GM12878 (cell line): ENCODE measurements around the gene MRNIP.

Experiments
- ATF7 ChIP-seq: fragments of 450-650 bp; IDR thresholded peaks from 2 replicates; pipeline ENCODE4 v1.6.1; 2016; ENCODE audit warnings: low read depth, mild to moderate bottlenecking
- EP300 ChIP-seq, 2 experiments: fragments of 150-350 bp in 1 of 2; IDR thresholded peaks; 2 replicates each; pipeline ENCODE4 v1.6.1; 2011 to 2012; ENCODE audit warnings: low read depth in 2 of 2, low read length in 2 of 2, borderline replicate concordance in 1 of 2, improper control_type of control experiment in 1 of 2, inconsistent platforms in 1 of 2; ENCODE audit not compliant: control insufficient read depth in 1 of 2
- EZH2 ChIP-seq: IDR thresholded peaks from 2 replicates; pipeline ENCODE4 v1.6.1; 2012; ENCODE audit warnings: low read depth, mild to moderate bottlenecking, control low read depth, inconsistent platforms, low read length, borderline replicate concordance; ENCODE audit not compliant: control insufficient read depth
- GABPA ChIP-seq: IDR thresholded peaks from 2 replicates; pipeline ENCODE4 v1.6.1; 2014; ENCODE audit warnings: antibody characterized with exemption, low read depth, mild to moderate bottlenecking, inconsistent platforms
- HCFC1 ChIP-seq: fragments of 150-350 bp; IDR thresholded peaks from 2 replicates; pipeline ENCODE4 v1.6.1; 2014; ENCODE audit warnings: low read length
- IKZF2 ChIP-seq, 2 experiments: fragments of 450-650 bp; IDR thresholded peaks; 2 replicates each; pipeline ENCODE4 v1.6.1; 2017; ENCODE audit warnings: mild to moderate bottlenecking in 2 of 2, moderate library complexity in 2 of 2
- NR2C2 ChIP-seq: IDR thresholded peaks from 2 replicates; pipeline ENCODE4 v1.6.1; 2011; ENCODE audit warnings: borderline replicate concordance, low read depth; ENCODE audit not compliant: control insufficient read depth, insufficient read length
- POLR2AphosphoS5 ChIP-seq: IDR thresholded peaks from 2 replicates; pipeline ENCODE4 v1.6.1; 2011; ENCODE audit warnings: mild to moderate bottlenecking, low read length, inconsistent platforms
- PRDM15 ChIP-seq: fragments of 450-650 bp; formaldehyde crosslinking; IDR thresholded peaks from 2 replicates; pipeline ENCODE4 v1.4.0; 2020; ENCODE audit warnings: mild to moderate bottlenecking, moderate library complexity
- RAD21 ChIP-seq: IDR thresholded peaks from 2 replicates; pipeline ENCODE4 v1.6.1; 2011; ENCODE audit warnings: mild to moderate bottlenecking, low read depth, low read length, moderate library complexity; ENCODE audit not compliant: insufficient read depth
- RAD51 ChIP-seq: fragments of 450-650 bp; IDR thresholded peaks from 2 replicates; pipeline ENCODE4 v1.6.1; 2016; ENCODE audit warnings: moderate library complexity, mild to moderate bottlenecking, inconsistent platforms
- TAF1 ChIP-seq: IDR thresholded peaks from 2 replicates; pipeline ENCODE4 v1.6.1; 2011; ENCODE audit warnings: mild to moderate bottlenecking, low read depth, low read length, borderline replicate concordance
- TF ChIP-seq, protein P1 (sequence below), 3 experiments: IDR thresholded peaks in 2 of 3; conservative IDR thresholded peaks in 1 of 3; 2 replicates each; pipeline ENCODE4 v1.5.1; 2011; ENCODE audit warnings: low read depth in 3 of 3, low read length in 3 of 3, mild to moderate bottlenecking in 3 of 3, control low read depth in 2 of 3, moderate library complexity in 2 of 3, inconsistent platforms in 1 of 3, mixed read lengths in 1 of 3; ENCODE audit not compliant: control insufficient read depth in 2 of 3, insufficient read depth in 1 of 3; ENCODE audit errors: extremely low read depth in 1 of 3

DNA sequence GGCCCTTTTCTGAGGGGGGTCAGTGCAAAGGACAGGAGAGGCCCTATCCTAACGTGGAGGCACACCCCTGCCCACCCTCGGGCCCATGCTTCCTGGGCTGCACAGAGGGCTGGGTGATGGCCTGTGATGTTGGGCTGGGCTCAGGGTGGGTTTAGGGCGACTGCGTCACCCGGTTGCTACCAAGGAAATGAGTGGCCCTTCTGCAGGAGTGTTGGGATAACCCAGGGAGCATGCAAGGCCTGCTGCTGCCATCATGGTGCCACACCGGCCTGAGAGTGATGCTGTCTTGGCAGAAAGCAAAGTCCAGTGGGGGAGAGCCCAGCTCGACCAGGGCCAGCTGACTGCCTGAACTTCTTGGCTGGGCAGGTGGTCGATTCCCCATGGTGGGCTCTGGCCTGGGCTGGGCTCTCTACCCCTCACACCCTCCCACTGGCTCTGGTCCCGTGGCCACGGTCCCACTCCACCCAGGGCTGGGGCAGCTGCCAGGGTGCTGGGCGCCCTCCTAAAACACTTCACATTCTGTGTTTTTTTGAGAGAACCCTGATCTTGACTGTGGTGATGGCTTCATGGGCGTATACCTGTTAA is 21.5 kb upstream of the MRNIP start:
- TF ChIP-seq, protein P1, sequence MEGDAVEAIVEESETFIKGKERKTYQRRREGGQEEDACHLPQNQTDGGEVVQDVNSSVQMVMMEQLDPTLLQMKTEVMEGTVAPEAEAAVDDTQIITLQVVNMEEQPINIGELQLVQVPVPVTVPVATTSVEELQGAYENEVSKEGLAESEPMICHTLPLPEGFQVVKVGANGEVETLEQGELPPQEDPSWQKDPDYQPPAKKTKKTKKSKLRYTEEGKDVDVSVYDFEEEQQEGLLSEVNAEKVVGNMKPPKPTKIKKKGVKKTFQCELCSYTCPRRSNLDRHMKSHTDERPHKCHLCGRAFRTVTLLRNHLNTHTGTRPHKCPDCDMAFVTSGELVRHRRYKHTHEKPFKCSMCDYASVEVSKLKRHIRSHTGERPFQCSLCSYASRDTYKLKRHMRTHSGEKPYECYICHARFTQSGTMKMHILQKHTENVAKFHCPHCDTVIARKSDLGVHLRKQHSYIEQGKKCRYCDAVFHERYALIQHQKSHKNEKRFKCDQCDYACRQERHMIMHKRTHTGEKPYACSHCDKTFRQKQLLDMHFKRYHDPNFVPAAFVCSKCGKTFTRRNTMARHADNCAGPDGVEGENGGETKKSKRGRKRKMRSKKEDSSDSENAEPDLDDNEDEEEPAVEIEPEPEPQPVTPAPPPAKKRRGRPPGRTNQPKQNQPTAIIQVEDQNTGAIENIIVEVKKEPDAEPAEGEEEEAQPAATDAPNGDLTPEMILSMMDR (IDR thresholded peaks at IDR 0.05 in 2 of 3, conservative IDR thresholded peaks at IDR 0.05 in 1 of 3; ENCODE audit: control insufficient read depth in 2 of 3, extremely low read depth in 1 of 3, insufficient read depth in 1 of 3, low read depth in 3 of 3, low read length in 3 of 3): no peak
- no peak for TF ChIP-seq RAD51
- no peak for TF ChIP-seq POLR2AphosphoS5
- no peak for TF ChIP-seq ATF7
- TF ChIP-seq TAF1: no peak
- TF ChIP-seq RAD21: no peak
- TF ChIP-seq EZH2: no peak
- TF ChIP-seq IKZF2 (IDR thresholded peaks at IDR 0.05): no peak
- no peak for TF ChIP-seq NR2C2
- TF ChIP-seq EP300 (IDR thresholded peaks at IDR 0.05; ENCODE audit: borderline replicate concordance in 1 of 2, control insufficient read depth in 1 of 2, low read depth in 2 of 2, low read length in 2 of 2): no peak
- no peak for TF ChIP-seq HCFC1
- TF ChIP-seq GABPA: no peak
- no peak for TF ChIP-seq PRDM15 (CRISPR knock-in tag)
